Liver (tissue), 9 donors: ENCODE data around the gene L2HGDH. TPM values are rescaled to one million over a fixed set of nuclear protein-coding genes. Genes with fewer than 3 reads are reported as not detected.

Experiments used
- DNase-seq: peaks from one replicate; pipeline ENCODE4 v3.0.0-alpha.2; 2017; ENCODE audit warnings: low spot score
- H3K27ac ChIP-seq, 2 donors: one replicate each; pipeline ENCODE4 v1.7.0; 2013; ENCODE audit warnings: inconsistent platforms in 2 of 2, low read length in 2 of 2, control low read depth in 1 of 2, low read depth in 1 of 2, mild to moderate bottlenecking in 1 of 2
- H3K27me3 ChIP-seq, 4 donors: one replicate each; pipeline versions ENCODE4 v1.6.1 to v1.7.0; 2013; ENCODE audit warnings: low read length in 3 of 4, inconsistent platforms in 1 of 4, mild to moderate bottlenecking in 1 of 4, moderate library complexity in 1 of 4; ENCODE audit not compliant: control insufficient read depth in 4 of 4, insufficient read depth in 4 of 4
- H3K36me3 ChIP-seq, 4 donors: one replicate each; pipeline versions ENCODE4 v1.6.1 to v1.7.0; 2013; ENCODE audit warnings: low read length in 3 of 4, mild to moderate bottlenecking in 3 of 4, low read depth in 1 of 4, moderate library complexity in 1 of 4; ENCODE audit not compliant: control insufficient read depth in 4 of 4, insufficient read depth in 3 of 4
- H3K4me1 ChIP-seq, 4 donors: one replicate each; pipeline versions ENCODE4 v1.6.1 to v1.7.0; 2013; ENCODE audit warnings: low read length in 3 of 4, mild to moderate bottlenecking in 3 of 4, moderate library complexity in 1 of 4; ENCODE audit not compliant: control insufficient read depth in 4 of 4, insufficient read depth in 4 of 4
- H3K4me3 ChIP-seq, 3 donors: one replicate each; pipeline versions ENCODE4 v1.6.1 to v1.7.0; 2013; ENCODE audit warnings: low read length in 3 of 3, control low read depth in 1 of 3, low read depth in 1 of 3, mild to moderate bottlenecking in 1 of 3
- H3K9ac ChIP-seq, 2 donors: one replicate each; pipeline ENCODE4 v1.7.0; 2013; ENCODE audit warnings: low read length in 2 of 2, mild to moderate bottlenecking in 2 of 2, moderate library complexity in 2 of 2, control low read depth in 1 of 2, low read depth in 1 of 2
- H3K9me3 ChIP-seq, 4 donors: one replicate each; pipeline versions ENCODE4 v1.6.1 to v1.7.0; 2013; ENCODE audit warnings: low read length in 3 of 4; ENCODE audit not compliant: control insufficient read depth in 4 of 4
- CTCF ChIP-seq: fragments of 150-350 bp; IDR thresholded peaks from 2 replicates; pipeline ENCODE4 v1.5.1; 2017; ENCODE audit warnings: improper control_type of control experiment, low read depth, low read length; ENCODE audit not compliant: missing input control
- EGR1 ChIP-seq, 2 donors: IDR thresholded peaks; 2 replicates each; pipeline ENCODE4 v1.6.1; 2016 to 2018; ENCODE audit warnings: antibody characterized with exemption in 2 of 2, low read depth in 2 of 2
- FOXA1 ChIP-seq: IDR thresholded peaks from 2 replicates; pipeline ENCODE4 v1.6.1; 2016; ENCODE audit warnings: antibody characterized with exemption
- FOXA2 ChIP-seq: IDR thresholded peaks from 2 replicates; pipeline ENCODE4 v1.6.1; 2016; ENCODE audit warnings: antibody characterized with exemption
- HNF4A ChIP-seq, 2 donors: conservative IDR thresholded peaks; 2 replicates each; pipeline ENCODE4 v1.6.1; 2016; ENCODE audit warnings: antibody characterized with exemption in 2 of 2, mild to moderate bottlenecking in 2 of 2
- HNF4G ChIP-seq: IDR thresholded peaks from 2 replicates; pipeline ENCODE4 v1.6.1; 2016; ENCODE audit warnings: antibody characterized with exemption
- JUND ChIP-seq, 2 donors: IDR thresholded peaks; 2 replicates each; pipeline ENCODE4 v1.6.1; 2016; ENCODE audit warnings: antibody characterized with exemption in 2 of 2
- NR2F2 ChIP-seq: IDR thresholded peaks from 2 replicates; pipeline ENCODE4 v1.6.1; 2016; ENCODE audit warnings: antibody characterized with exemption
- SP1 ChIP-seq: IDR thresholded peaks from 2 replicates; pipeline ENCODE4 v1.6.1; 2018; ENCODE audit warnings: antibody characterized with exemption, mild to moderate bottlenecking
- YY1 ChIP-seq: IDR thresholded peaks from 2 replicates; pipeline ENCODE4 v1.6.1; 2016; ENCODE audit warnings: antibody characterized with exemption, mild to moderate bottlenecking
- WGBS: extraction: QIAGEN DNeasy Blood & Tissue Kit; methylation state at CpG from one replicate; pipeline ENCODE4 v1.1.7; 2013; 5-methylcytosine and 5-hydroxymethylcytosine counted together
- polyA plus RNA-seq, 2 donors: library from polyadenylated mRNA; stranded (reverse) in 1 of 2; unstranded in 1 of 2; fragments of 200-250 nt in 1 of 2; fragments of >200 nt in 1 of 2; fragmentation: Nextera tagmentation in 1 of 2; extraction: Ambion mirVana in 1 of 2; gene quantifications; one replicate each; pipeline versions ENCODE4 v1.2.1 to v1.2.3, GENCODE V29; 2013 to 2015
- total RNA-seq, 2 donors: library from RNA; depleted of rRNA; stranded (reverse); fragments of >200 nt; gene quantifications; one replicate each; pipeline ENCODE4 v1.2.3, GENCODE V29; 2014
- TF ChIP-seq, protein P1 (sequence below): IDR thresholded peaks from 2 replicates; pipeline ENCODE4 v1.6.1; 2016; ENCODE audit warnings: antibody characterized with exemption
- TF ChIP-seq, protein P2 (sequence below): IDR thresholded peaks from 2 replicates; pipeline ENCODE4 v1.6.1; 2016; ENCODE audit warnings: antibody characterized with exemption, mild to moderate bottlenecking
- donor health status: healthy.
- donor health status: healthy.
- donor health status: healthy.
- donor health status: healthy.
- donor health status: healthy.

The L2HGDH gene
- total and polyA plus RNA-seq, 4 donors: 3.8 to 9.0 (median 5.4) TPM

- Histone ChIP-seq H3K4me3 (no peak overlapping the region), H3K9ac (no peak overlapping the region), H3K36me3 (no peaks in the 10 kb centered on the region), H3K27me3 (no peaks in the 10 kb centered on the region), H3K9me3 (no peaks in the 10 kb centered on the region), H3K27ac (no peak overlapping the region), H3K4me1 (peaks cover 0 to 10% (median 4%) of the 10 kb centered on the region in 4 donors)
- TF ChIP-seq, protein P1, sequence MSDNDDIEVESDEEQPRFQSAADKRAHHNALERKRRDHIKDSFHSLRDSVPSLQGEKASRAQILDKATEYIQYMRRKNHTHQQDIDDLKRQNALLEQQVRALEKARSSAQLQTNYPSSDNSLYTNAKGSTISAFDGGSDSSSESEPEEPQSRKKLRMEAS: no peak
- TF ChIP-seq FOXA1 (no peak), SP1 (no peak), HNF4G (no peak), CTCF (no peak), NR2F2 (peak; percentile 31), EGR1 (IDR thresholded peaks at IDR 0.05; ENCODE audit: low read depth in 2 of 2) (no peak), HNF4A (conservative IDR thresholded peaks at IDR 0.05) (no peak)
- TF ChIP-seq, protein P2, sequence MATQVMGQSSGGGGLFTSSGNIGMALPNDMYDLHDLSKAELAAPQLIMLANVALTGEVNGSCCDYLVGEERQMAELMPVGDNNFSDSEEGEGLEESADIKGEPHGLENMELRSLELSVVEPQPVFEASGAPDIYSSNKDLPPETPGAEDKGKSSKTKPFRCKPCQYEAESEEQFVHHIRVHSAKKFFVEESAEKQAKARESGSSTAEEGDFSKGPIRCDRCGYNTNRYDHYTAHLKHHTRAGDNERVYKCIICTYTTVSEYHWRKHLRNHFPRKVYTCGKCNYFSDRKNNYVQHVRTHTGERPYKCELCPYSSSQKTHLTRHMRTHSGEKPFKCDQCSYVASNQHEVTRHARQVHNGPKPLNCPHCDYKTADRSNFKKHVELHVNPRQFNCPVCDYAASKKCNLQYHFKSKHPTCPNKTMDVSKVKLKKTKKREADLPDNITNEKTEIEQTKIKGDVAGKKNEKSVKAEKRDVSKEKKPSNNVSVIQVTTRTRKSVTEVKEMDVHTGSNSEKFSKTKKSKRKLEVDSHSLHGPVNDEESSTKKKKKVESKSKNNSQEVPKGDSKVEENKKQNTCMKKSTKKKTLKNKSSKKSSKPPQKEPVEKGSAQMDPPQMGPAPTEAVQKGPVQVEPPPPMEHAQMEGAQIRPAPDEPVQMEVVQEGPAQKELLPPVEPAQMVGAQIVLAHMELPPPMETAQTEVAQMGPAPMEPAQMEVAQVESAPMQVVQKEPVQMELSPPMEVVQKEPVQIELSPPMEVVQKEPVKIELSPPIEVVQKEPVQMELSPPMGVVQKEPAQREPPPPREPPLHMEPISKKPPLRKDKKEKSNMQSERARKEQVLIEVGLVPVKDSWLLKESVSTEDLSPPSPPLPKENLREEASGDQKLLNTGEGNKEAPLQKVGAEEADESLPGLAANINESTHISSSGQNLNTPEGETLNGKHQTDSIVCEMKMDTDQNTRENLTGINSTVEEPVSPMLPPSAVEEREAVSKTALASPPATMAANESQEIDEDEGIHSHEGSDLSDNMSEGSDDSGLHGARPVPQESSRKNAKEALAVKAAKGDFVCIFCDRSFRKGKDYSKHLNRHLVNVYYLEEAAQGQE: no peak
- no peak for DNase-seq
- WGBS: 67% methylated on average over 6 of the region's 6 CpGs
Measured at GRCh38 chr14:50345846-50346422, 33.9 kb upstream of the L2HGDH start.

DNA sequence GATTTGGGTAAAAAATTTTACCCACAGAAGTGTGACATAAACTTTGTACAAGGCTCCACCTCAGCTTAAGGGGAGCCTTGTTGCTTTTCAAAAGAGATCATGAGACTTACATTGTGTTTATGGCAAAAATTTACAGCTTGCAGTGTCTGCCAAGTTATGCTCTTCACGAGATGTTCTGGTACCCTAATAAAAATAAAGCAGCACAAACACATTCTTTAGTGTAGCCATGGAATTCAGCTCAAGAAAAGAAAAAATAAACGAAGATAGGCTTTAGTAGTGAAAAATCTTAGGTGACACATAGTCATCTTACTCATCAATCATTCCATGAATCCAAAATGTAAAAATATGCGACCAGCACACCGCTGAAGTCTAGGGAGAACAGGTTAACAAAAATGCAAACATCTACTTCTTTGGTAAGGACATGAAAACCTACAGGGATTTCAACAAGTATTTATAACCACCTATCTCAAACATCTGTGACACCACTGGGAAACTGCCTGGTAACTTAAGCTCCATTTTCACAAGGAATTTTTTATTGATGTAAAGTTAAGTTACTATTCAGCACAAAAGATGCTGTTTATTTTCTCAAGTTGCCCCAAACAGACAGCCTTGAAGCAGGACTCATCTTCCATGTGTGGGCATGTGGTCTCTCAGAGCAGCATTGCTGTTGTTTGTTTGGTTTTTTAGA, 33.0 kb upstream of the L2HGDH start:
- DNase-seq: no peak
- no peak overlapping the region for H3K9ac ChIP-seq
- H3K27ac ChIP-seq: no peak overlapping the region

More for the DNA sequence above, 33.0 kb upstream of the L2HGDH start:
- no peaks in the 10 kb centered on the region for H3K27me3 ChIP-seq
- peaks cover 0 to 10% (median 4%) of the 10 kb centered on the region in 4 donors for H3K4me1 ChIP-seq
- TF ChIP-seq JUND (IDR thresholded peaks at IDR 0.05): no peak
- TF ChIP-seq CTCF: no peak
- TF ChIP-seq, protein P1: no peak
- TF ChIP-seq YY1: no peak
- TF ChIP-seq FOXA2: no peak
- no peak for TF ChIP-seq EGR1 (IDR thresholded peaks at IDR 0.05; ENCODE audit: low read depth in 2 of 2)
- no peak for TF ChIP-seq HNF4A (conservative IDR thresholded peaks at IDR 0.05)
- H3K36me3 ChIP-seq: no peaks in the 10 kb centered on the region
- WGBS: 80% methylated on average over 4 of the region's 4 CpGs
- no peaks in the 10 kb centered on the region for H3K9me3 ChIP-seq
- no peak overlapping the region for H3K4me3 ChIP-seq
